Endothelial cell of hepatic sinusoid (primary cell): Measurements from ENCODE around the gene DBP.
"Not testable (repeated sequence)": the region's sequence is repeated elsewhere in the genome, so short reads cannot be mapped to it uniquely, and the experiment has no call there.

Source experiments
- in situ Hi-C: cut with HindIII; loops from 2 replicates; pipeline ENCODE4 v1.10.0; 2017; ENCODE audit warnings: low sequenced_read_pairs

DBP gene, protein sequence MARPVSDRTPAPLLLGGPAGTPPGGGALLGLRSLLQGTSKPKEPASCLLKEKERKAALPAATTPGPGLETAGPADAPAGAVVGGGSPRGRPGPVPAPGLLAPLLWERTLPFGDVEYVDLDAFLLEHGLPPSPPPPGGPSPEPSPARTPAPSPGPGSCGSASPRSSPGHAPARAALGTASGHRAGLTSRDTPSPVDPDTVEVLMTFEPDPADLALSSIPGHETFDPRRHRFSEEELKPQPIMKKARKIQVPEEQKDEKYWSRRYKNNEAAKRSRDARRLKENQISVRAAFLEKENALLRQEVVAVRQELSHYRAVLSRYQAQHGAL

DNA sequence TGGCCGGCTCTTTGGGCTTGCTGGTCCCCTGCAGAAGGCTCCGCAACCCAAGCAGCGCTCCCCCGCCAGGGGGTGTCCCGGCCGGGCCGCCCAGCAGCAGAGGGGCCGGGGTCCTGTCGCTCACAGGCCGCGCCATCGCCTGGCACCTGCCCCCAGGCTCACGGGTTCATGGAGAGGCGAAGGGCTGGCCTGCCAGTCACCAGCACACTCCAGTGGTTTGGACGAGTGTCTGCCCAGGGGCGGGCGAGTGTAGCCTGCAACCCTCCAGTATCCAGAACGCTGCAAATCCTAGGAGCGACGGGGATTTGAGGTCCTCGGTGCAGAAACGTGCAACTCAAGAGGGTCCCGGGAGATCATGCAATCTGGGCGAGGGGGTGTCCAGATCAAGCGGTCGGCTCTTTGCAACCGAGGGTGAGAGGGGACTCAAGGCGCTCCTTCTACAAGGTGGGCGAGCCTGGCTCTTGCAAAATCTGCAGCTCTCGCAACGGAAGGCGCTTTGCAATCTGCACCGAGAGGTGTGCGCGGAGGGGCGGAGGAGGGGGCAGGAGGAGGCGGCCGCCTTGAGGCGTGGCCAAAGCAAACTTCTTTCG, at the start of gene DBP:
Gene DBP, minus strand, starts transcription at position 521 of the 590 bp plus-strand sequence. Its CDS starts 385 bp downstream, at position 136.
- in situ Hi-C loops: loop anchor here (25.0 kb wide), 1 partner anchor 325 kb away; the partner anchor contains the start of genes BAX and FTL

- in situ Hi-C loops: not testable (repeated sequence)
These were observed 49.5 kb upstream of the DBP start for GRCh38 chr19:48686637-48687036.

- in situ Hi-C loops: no loop called here
These were observed 48.9 kb upstream of the DBP start for GRCh38 chr19:48686088-48686487.

DNA sequence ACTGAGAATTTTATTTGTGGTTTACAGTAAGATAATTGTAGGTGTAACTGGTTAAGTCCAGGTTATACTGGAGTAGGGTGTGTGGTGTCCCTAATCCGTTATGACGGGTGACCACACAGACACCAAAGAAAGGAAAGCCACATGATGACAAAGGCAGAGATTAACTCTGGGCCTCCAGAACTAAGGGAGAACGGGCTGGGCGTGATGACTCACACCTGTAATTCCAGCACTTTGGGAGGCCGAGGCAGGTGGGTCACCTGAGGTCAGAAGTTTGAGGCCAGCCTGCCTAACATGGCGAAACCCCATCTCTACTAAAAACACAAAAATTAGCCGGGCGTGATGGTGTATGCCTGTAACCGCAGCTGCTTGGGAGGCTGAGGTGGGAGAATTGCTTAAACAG, 48.4 kb upstream of the DBP start:
- in situ Hi-C loops: no loop called here

DNA sequence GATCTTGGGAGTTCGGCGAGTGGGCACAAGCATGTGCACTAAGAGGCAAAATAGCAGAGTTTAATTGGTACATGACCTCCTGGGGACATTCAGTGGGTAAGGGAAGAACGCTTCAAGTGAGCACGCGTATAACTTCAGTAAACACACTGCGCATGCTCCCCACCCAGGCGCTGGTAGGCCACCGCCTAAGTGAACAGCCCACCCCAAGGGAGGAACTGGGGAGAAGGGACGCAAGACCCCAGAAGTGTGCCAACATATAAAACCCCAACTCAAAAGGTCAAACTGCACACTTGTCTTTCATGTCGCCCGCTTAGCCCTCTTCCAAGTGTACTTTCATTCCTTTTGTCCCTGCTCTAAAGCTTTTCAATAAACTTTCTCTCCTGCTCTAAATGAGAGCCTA, 46.2 kb upstream of the DBP start:
- in situ Hi-C loops: no loop called here

- in situ Hi-C loops: no loop called here
These were observed 43.9 kb upstream of the DBP start for GRCh38 chr19:48681127-48681470.

GRCh38 chr19:48680436-48681126, 43.4 kb upstream of the DBP start:
- in situ Hi-C loops: no loop called here

GRCh38 chr19:48680006-48680405, 42.8 kb upstream of the DBP start:
- in situ Hi-C loops: not testable (repeated sequence)

GRCh38 chr19:48678201-48678600, 41.0 kb upstream of the DBP start:
- in situ Hi-C loops: loop anchor here (10.0 kb wide), 1 partner anchor 117 kb away; no protein-coding TSS in a partner anchor

DNA sequence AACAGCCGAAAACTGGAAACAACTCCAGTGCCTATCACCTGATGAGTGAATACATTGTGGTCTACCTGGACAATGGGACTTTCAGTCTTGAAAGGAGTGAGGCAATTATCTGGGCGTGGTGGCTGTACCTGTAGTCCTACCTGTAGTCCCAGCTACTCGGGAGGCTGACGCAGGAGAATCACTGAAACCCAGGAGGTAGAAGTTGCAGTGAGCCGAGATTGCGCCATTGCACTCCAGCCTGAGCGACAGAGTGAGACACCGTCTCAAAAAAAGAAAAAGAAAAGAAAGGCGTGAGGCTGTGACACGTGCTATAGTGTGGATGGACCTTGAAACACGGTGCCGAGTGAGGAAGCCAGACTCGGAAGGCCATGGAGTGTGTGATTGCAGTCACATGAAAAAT, 39.7 kb upstream of the DBP start:
- in situ Hi-C loops: loop anchor here (10.0 kb wide), 1 partner anchor 118 kb away; no protein-coding TSS in a partner anchor

- in situ Hi-C loops: loop anchor here (10.0 kb wide), 1 partner anchor 118 kb away; no protein-coding TSS in a partner anchor
These were observed 39.3 kb upstream of the DBP start for GRCh38 chr19:48676487-48676886.

GRCh38 chr19:48674921-48675824, 38.0 kb upstream of the DBP start:
- in situ Hi-C loops: loop anchor here (10.0 kb wide), 1 partner anchor 120 kb away; no protein-coding TSS in a partner anchor

- in situ Hi-C loops: loop anchor here (10.0 kb wide), 1 partner anchor 120 kb away; no protein-coding TSS in a partner anchor
These were observed 37.1 kb upstream of the DBP start for GRCh38 chr19:48674216-48674809.

GRCh38 chr19:48673436-48674100, 36.4 kb upstream of the DBP start:
- in situ Hi-C loops: loop anchor here (10.0 kb wide), 1 partner anchor 121 kb away; no protein-coding TSS in a partner anchor

GRCh38 chr19:48672994-48673393, 35.8 kb upstream of the DBP start, which contains the start of gene NTN5:
TSS of gene NTN5 (minus strand) at chr19:48673017. CDS start at chr19:48670986, 2,031 bp downstream.
- in situ Hi-C loops: loop anchor here (10.0 kb wide), 1 partner anchor 122 kb away; no protein-coding TSS in a partner anchor

DNA sequence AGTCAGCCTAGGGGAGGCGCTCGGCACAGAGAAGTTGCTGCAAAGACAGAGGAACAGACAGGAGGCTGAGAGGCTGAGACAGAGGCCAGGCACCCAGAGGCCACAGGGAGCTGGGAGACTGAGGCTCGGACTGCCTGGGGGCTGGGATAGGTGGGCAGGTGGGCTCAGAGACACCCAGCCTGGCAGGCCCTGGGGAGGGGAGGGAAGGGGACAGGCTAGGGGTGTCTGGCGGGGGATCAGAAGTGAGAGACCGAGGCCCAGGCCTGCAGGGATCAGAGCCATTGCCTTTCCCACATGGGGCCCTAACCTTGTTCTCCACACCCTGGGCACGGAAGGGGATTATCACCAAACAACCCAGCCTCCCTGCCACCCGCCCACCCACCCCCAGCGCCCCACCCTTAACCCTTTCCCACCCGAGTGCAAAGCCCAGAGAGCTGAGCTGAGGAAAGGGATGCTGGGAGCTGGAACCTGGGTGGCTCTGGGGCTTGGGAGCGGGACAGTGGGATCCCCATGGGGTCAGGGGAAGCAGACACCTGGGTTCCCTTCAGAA, 34.3 kb upstream of the DBP start:
- in situ Hi-C loops: loop anchor here (10.0 kb wide), 1 partner anchor 123 kb away; no protein-coding TSS in a partner anchor

DNA sequence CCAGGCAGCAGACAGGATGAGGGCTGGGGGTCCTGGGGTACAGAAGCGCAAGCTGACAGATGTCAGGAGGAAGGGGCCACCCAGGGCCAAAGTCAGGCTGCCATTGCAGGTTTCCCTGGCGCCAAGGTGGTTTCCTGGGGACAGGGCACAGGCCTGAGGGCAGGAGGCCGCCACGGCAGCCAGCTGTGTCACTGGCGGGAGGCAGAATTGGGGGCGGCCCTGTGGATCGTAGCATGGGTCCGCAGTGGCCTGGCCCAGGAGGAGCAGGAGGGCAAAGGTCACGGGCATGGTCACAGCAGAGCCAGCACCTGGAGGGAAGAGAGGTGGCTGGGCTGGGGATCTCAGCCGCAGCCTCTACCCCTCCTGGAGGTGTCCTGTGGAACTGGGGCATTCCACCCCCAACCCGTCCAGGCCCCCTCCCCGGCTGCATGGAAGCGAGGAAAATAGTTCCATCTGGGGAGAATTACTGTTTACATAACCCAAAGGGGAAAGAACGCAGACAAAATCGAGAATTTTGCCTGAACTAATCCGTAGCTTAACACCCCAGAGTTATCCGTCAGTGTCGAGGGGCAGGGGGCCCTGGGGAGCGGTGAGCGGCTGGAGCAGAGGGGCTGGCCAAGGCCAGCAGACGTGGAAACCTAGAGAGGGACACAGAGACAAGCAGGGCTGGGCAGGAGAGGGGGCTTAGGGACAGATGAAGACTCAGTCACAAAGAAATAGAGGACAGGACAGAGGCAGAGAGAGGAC, 33.7 kb upstream of the DBP start:
- in situ Hi-C loops: loop anchor here (10.0 kb wide), 1 partner anchor 124 kb away; no protein-coding TSS in a partner anchor
